ENCODE results near the gene DSG2.
A peak's percentile ranks its signal among the peaks of the same experiment; 100 is the strongest.

DNA sequence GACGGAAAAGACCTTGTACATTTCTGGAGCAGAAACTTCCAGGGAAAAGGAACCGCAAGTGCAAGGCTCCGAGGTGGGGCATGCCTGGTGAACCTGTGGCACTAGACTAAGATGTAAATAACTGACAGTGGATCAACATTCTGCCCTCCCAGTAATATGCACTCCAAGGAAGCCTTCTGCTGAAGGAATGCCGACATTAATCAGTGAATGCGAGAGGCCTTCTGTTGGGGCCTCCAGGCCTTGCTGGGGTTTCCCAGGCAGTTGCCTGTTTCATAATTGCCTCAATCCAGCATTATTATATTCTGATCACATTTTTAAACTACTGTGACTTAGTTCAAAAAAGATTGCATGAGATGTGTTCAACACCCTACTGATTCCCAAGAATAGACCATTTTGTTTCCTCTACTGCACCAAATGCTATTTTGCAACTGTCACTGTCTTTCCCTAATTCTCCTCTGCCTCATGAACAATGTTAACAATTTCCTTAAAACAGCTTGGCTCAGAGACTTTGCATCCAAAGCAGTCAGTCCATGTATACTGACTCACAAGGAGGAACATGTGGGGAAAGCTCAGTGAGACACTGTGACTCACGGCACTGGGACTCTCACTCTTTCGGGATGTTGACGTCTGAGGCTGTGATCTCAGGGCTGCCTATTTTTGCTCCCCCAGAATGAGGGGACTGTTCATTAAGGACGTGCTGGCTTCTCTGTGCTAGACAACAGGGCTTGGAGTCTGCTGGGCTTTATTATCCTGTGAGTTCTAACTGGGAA lies 10.5 kb upstream of the DSG2 start:
- TF ChIP-seq, protein P1, sequence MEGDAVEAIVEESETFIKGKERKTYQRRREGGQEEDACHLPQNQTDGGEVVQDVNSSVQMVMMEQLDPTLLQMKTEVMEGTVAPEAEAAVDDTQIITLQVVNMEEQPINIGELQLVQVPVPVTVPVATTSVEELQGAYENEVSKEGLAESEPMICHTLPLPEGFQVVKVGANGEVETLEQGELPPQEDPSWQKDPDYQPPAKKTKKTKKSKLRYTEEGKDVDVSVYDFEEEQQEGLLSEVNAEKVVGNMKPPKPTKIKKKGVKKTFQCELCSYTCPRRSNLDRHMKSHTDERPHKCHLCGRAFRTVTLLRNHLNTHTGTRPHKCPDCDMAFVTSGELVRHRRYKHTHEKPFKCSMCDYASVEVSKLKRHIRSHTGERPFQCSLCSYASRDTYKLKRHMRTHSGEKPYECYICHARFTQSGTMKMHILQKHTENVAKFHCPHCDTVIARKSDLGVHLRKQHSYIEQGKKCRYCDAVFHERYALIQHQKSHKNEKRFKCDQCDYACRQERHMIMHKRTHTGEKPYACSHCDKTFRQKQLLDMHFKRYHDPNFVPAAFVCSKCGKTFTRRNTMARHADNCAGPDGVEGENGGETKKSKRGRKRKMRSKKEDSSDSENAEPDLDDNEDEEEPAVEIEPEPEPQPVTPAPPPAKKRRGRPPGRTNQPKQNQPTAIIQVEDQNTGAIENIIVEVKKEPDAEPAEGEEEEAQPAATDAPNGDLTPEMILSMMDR (conservative IDR thresholded peaks at IDR 0.05; ENCODE audit: low read depth, low read length), result no peak
- TF ChIP-seq, protein P2, sequence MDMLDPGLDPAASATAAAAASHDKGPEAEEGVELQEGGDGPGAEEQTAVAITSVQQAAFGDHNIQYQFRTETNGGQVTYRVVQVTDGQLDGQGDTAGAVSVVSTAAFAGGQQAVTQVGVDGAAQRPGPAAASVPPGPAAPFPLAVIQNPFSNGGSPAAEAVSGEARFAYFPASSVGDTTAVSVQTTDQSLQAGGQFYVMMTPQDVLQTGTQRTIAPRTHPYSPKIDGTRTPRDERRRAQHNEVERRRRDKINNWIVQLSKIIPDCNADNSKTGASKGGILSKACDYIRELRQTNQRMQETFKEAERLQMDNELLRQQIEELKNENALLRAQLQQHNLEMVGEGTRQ (IDR thresholded peaks at IDR 0.05; ENCODE audit: low read depth, low read length), result peak; percentile 12; the same call in 1 of the 2 replicates
- TF ChIP-seq MXI1 (IDR thresholded peaks at IDR 0.05; ENCODE audit: borderline replicate concordance, low read depth, low read length), result no peak
- TF ChIP-seq POLR2A (IDR thresholded peaks at IDR 0.05; ENCODE audit: low read depth, low read length), result no peak

All from IMR-90 (cell line).